Rectal smooth muscle tissue (tissue), 1 donor: ENCODE results near the gene LONRF2.
"Not testable (repeated sequence)": the region's sequence is repeated elsewhere in the genome, so short reads cannot be mapped to it uniquely, and the experiment has no call there.

Experiments used
- H3K27ac ChIP-seq: one replicate; pipeline ENCODE4 v1.7.0; 2013; ENCODE audit warnings: low read depth, low read length, inconsistent platforms
- H3K27me3 ChIP-seq: one replicate; pipeline ENCODE4 v1.7.0; 2013; ENCODE audit warnings: low read length; ENCODE audit not compliant: control insufficient read depth, insufficient read depth
- H3K36me3 ChIP-seq: one replicate; pipeline ENCODE4 v1.7.0; 2013; ENCODE audit warnings: low read length; ENCODE audit not compliant: control insufficient read depth, insufficient read depth
- H3K4me1 ChIP-seq: one replicate; pipeline ENCODE4 v1.7.0; 2013; ENCODE audit warnings: low read length; ENCODE audit not compliant: control insufficient read depth, insufficient read depth
- H3K4me3 ChIP-seq: one replicate; pipeline ENCODE4 v1.7.0; 2013; ENCODE audit warnings: low read length
- H3K9ac ChIP-seq: one replicate; pipeline ENCODE4 v1.7.0; 2013; ENCODE audit warnings: low read length

The LONRF2 gene

DNA sequence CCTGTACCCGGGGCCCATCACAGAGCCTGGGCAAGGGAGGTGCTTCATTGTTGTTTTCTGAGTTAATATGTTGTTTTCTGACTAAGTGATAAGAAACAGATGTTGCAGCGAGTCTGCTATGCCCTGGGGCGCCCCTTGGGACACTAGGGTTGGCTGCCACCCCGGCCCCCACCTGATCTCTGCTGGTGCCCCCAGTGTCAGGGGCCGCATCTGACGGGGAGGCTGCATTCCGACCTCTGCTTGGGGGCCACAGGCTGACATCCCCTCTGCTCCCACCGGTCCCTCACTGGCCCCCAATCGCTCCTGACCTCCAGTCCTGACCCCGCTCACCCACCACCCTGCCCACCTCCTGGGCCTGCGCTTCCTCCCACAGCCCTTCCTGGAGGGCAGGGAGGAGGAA lies 65.9 kb downstream of the LONRF2 start:
- peaks cover 10% of the 10 kb centered on the region for H3K4me1 ChIP-seq
- no peak overlapping the region for H3K4me3 ChIP-seq
- H3K36me3 ChIP-seq = no peaks in the 10 kb centered on the region
- no peak overlapping the region for H3K9ac ChIP-seq
- H3K27ac ChIP-seq = no peak overlapping the region
- no peaks in the 10 kb centered on the region for H3K27me3 ChIP-seq

DNA sequence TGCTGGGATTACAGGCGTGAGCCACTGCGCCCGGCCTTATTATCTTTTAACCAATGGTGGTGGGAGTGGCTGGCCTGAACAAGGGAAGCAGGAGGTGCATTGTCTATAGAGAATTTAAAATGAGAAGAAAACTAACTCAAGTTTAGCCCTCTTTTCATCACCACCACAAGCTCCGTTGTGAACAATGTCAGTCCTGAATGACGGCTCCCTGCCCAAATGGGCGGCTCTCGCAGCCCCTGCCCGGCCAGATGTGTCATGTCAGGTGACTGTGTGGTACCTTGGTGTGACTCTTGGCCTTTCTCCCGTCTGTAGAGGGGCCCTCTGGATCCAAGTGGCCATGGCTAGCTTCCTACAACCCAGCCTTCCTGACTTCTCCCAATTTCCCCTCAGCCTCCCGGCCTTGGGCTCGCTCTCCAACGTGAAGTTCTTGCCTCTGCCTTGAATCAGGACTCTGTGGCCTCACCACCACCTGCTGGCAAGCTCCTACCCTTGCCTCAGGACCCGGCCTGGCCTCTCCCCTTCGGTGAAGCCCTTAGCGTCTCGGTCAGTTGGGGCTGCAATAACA lies 67.6 kb downstream of the LONRF2 start:
- Histone ChIP-seq H3K36me3 (no peaks in the 10 kb centered on the region), H3K4me1 (peaks cover 10% of the 10 kb centered on the region), H3K27me3 (no peaks in the 10 kb centered on the region), H3K9ac (no peak overlapping the region), H3K4me3 (no peak overlapping the region), H3K27ac (no peak overlapping the region)

DNA sequence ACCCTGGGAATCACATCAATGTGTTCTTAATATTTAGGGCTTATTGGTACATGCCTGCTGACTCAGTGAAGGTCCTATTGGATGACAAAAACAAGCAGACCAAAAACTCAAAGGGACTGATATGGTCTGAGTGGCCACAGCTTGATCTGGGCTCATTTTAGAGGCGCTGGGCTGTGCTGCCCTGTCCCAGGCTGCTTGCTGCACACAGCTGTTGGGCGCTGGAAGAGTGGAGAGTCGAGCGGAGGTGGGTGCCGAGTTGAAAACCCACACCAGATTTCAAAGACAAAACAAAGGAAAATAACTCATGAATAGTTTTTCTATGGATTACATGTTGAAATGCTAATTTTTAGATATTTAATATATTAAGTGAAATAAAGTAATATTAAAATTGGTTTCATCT lies 68.5 kb downstream of the LONRF2 start:
- H3K27ac ChIP-seq = no peak overlapping the region
- no peaks in the 10 kb centered on the region for H3K36me3 ChIP-seq
- H3K27me3 ChIP-seq = no peaks in the 10 kb centered on the region
- H3K4me3 ChIP-seq = no peak overlapping the region
- peaks cover 10% of the 10 kb centered on the region for H3K4me1 ChIP-seq
- H3K9ac ChIP-seq = no peak overlapping the region

DNA sequence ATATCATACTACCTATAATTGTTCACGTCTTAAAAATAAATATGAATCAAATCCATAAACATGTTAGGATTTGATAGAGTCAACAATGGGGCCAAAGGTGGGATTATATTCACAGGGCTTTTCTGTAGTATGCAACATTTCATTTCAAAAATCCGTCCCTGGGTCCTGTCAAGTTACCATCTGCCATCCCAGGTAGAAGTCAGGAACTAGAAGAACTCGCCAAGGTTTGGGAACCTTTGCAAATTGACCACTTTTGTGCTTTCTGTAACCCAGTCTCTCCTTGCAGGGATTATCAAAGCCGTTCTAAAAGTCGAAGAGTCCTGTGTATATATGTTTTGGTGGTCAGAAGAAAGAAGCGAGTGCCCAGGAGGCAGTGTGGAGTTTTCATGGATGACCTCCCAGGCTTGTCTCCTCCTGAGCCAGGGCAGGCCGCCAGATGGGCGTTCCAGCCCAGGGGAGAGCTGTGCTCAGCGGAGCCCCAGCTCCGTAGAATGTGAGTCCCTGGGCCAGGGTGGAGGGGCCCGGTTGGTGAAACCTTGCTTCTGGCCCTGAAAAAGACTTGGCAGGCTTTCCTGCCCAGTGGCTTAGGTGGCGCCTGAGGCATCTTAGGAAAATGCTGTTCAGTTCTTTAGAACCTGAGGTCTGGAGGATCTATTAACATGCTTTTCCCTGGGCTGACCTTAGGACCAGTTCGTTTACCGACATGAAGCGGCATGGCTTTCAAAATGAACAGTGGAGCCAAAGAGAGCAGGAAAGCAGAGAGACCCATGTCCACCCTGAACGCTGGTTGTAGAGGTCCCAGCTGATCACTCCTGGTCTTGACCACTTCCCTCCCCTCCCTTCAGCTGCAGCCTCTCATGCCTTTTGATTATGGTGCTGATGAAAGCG lies 69.2 kb downstream of the LONRF2 start:
- H3K27ac ChIP-seq = no peak overlapping the region
- no peaks in the 10 kb centered on the region for H3K36me3 ChIP-seq
- no peaks in the 10 kb centered on the region for H3K27me3 ChIP-seq
- H3K4me3 ChIP-seq = no peak overlapping the region
- peaks cover 6% of the 10 kb centered on the region for H3K4me1 ChIP-seq
- no peak overlapping the region for H3K9ac ChIP-seq

DNA sequence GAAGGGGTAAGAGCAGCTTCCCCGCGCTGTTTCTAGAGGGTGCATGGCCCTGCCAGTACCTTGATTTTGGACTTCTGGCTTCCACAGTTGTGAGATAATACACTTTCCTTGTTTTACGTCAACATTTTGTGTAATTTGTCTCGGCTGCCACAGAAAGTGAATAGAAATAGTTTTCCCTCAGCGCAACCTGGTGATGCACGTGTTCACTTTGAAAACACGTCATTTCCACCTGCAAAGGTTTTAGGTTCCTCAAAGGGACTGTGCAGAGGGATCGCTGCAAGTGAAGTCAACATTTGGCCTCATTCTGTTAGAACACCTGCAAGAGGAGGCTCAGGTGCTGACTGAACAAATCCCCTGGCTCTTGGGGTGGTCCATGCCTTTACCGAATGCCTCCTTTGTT lies 71.7 kb downstream of the LONRF2 start:
- no peak overlapping the region for H3K4me3 ChIP-seq
- no peaks in the 10 kb centered on the region for H3K27me3 ChIP-seq
- no peaks in the 10 kb centered on the region for H3K36me3 ChIP-seq
- H3K4me1 ChIP-seq = no peaks in the 10 kb centered on the region
- H3K9ac ChIP-seq = no peak overlapping the region
- no peak overlapping the region for H3K27ac ChIP-seq

DNA sequence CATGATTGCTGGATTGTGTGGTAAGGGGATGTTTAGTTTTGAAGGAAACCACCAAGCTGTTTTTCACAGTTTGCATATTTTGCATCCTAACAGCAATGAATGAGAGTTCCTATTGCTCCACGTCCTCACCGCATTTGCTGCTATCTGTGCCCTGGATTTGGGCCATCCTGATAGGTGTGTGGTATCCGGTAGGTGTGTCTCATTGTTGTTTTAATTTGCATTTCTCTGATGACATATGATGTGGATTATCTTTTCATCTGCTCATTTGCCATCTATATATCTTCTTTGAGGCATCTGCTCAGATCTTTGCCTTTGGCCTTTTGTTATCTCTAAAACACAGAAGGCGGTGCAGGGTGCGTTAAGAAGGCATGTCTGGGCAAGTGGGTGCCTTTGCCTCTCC lies 73.3 kb downstream of the LONRF2 start:
- Histone ChIP-seq H3K27me3 (no peaks in the 10 kb centered on the region), H3K9ac (no peak overlapping the region), H3K4me3 (no peak overlapping the region), H3K36me3 (no peaks in the 10 kb centered on the region), H3K27ac (no peak overlapping the region), H3K4me1 (no peaks in the 10 kb centered on the region)

DNA sequence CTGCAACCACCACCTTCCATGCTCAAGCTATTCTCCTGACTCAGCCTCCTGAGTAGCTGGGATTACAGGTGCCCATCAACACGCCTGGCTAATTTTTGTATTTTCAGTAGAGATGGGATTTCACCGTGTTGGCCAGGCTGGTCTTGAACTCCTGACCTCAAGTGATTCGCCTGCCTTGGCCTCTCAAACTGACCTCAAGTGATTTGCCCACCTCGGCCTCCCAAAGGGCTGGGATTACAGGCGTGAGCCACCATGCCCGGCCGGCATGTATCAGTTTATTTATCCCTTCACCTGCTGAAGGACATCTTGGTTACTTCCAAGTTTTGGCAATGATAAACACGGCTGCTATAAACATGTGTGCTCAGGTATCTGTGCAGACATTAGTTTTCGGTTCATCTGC lies 73.7 kb downstream of the LONRF2 start:
- not testable (repeated sequence) for H3K27me3 ChIP-seq, H3K4me3 ChIP-seq, H3K36me3 ChIP-seq, H3K9ac ChIP-seq, H3K27ac ChIP-seq, H3K4me1 ChIP-seq

DNA sequence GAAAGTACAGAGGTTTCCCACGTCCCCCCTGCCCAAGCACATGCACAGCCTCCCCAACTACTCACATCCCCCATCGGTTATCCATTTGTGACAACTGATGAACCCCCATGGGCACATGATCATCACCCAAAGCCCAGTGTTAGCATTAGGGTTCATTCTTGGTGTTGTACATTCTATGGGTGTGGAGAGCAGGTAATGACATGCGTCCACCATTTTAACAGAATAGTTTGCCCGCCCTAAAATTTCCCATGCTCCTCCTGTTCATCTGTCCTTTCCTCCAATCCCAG lies 74.3 kb downstream of the LONRF2 start:
- Histone ChIP-seq H3K4me1 (no peaks in the 10 kb centered on the region), H3K36me3 (no peaks in the 10 kb centered on the region), H3K9ac (no peak overlapping the region), H3K27me3 (no peaks in the 10 kb centered on the region), H3K27ac (no peak overlapping the region), H3K4me3 (no peak overlapping the region)

DNA sequence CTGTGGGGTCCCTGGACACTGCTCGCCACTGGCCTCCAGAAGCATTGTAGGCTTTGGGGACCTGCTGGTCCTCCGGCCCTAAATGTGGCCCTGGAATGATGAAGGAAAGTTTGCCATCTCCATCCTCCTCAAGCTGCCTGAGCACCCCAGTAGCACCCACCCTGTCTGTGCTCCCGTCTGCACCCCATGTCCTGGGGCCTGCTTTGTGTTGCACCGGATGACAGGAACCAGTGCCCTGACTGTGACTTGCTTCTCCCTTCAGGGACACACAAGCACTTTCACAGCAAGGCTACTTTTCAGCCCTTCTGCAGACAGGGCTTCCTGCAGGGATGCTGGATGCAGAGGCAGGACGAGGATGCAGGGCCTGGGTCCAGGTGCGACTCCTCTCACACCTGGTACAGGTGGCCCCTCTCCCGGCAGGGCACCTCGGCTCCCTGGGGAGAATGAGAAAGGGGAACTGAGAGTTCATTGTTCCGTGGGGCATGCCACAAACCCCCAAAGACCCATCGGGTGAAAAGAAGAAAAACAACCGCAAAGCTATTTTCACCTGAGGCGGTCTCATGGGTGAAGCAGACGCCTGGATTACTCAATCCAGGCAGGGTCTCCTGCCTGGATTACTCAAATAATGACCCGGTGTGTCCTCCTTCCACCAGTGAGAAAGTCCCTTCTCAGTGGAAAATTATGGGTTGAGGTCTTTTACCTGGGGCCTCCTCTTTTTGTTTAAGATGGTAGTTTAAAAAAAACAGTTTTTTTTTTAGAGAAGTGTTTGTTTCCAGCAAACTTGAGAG lies 74.9 kb downstream of the LONRF2 start:
- Histone ChIP-seq H3K36me3 (no peaks in the 10 kb centered on the region), H3K27me3 (no peaks in the 10 kb centered on the region), H3K9ac (no peak overlapping the region), H3K27ac (no peak overlapping the region), H3K4me1 (no peaks in the 10 kb centered on the region), H3K4me3 (no peak overlapping the region)

DNA sequence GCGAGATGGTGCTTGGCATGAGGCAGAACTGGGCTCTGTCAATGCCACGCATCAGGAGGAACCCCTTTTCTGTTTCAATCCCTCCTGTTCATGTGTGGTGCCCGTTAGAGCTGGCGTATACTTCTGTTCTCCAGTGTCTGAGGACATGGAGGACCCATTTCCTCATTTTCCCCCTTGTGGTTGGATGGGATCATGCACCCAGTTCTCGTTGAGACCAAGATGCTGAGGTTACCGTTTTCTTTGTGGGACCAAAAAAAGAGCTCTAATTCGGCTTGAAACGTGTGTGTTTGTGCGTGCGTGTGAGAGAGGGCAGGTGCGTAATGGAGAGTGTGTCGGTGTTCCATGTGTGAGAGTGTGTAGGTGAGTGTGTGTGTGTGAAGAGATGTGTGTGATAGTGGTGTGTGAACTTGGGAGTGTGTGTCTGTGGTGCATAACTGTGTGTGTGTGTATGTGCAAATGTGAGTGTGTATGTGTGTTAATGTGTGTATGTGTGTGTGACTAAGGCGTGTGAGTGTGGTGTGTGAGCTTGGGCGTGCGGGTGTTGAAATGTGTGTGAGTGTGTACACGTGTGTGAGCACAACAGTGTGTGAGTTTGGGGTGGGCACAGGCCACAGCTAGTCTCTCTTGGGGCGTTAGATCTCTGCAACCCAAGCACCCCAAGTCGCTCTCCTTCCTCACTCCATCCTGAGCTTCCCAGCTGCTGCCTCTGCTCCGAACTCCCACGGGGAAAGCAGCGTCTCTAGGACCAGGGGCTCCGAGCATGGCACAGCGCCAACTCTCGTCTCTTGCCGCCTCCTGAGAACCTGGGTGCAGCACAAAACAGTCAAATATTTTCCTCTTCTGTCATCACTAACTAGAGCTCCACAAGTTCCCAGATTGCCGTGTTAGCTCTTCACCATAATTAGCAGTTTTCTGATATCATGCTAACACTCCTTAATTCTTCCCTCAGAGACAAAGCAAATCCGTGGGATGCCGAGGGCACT lies 75.8 kb downstream of the LONRF2 start:
- no peaks in the 10 kb centered on the region for H3K4me1 ChIP-seq

DNA sequence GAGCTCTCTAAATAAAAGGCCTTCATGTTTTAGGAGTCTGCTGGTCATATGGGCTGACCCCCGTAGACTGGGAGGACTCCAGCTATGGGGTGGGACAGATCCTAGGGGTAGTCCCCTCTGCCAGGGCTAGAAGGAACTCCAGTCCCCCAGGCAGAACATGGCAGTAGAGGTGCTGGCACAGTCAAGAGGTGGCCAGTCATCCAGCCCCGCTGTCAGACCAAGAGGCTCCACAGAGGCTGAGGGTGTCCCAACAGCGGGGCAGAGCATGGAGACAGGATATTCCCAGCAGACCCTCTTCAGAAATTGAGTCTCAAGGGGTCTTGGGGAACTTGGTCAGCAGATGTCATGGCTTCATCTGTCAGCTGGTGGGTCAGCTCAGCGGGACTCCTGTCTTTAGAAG lies 76.6 kb downstream of the LONRF2 start:
- H3K27me3 ChIP-seq = no peaks in the 10 kb centered on the region
- no peaks in the 10 kb centered on the region for H3K36me3 ChIP-seq
- H3K27ac ChIP-seq = no peak overlapping the region

More for the DNA sequence above, 75.8 kb downstream of the LONRF2 start:
- Histone ChIP-seq H3K9ac (no peak overlapping the region), H3K4me3 (no peak overlapping the region), H3K27me3 (no peaks in the 10 kb centered on the region), H3K27ac (no peak overlapping the region), H3K36me3 (no peaks in the 10 kb centered on the region)

More for the DNA sequence above, 76.6 kb downstream of the LONRF2 start:
- Histone ChIP-seq H3K4me3 (no peak overlapping the region), H3K4me1 (no peaks in the 10 kb centered on the region), H3K9ac (no peak overlapping the region)
